Activated CD8-positive, alpha-beta memory T cell treated with anti-CD3 and anti-CD28 coated beads, Interleukin-2, amount 50 U/mL, for 1 hour (primary cell): ENCODE results near the gene TMEM138.

Experiments used
- DNase-seq: peaks from one replicate; pipeline ENCODE4 v3.0.0-alpha.2; 2020; ENCODE audit errors: extremely low read depth

The TMEM138 gene

GRCh38 chr11:61361741-61362541, at the start of gene TMEM138, which contains the start of gene CYB561A3:
TSS of gene TMEM138 (plus strand) at chr11:61362374. CDS start at chr11:61364391, 2,017 bp downstream.
TSS of gene CYB561A3 (minus strand) at chr11:61361882. CDS start at chr11:61356713, 5,169 bp downstream.
- peak; percentile 57 for DNase-seq

GRCh38 chr11:61315260-61315659, 46.9 kb upstream of the TMEM138 start:
- no peak for DNase-seq

- DNase-seq: no peak
Observed at GRCh38 chr11:61325649-61326414, 36.3 kb upstream of the TMEM138 start.

GRCh38 chr11:61327669-61328071, 34.5 kb upstream of the TMEM138 start:
- DNase-seq: no peak

- no peak for DNase-seq
Observed at GRCh38 chr11:61328351-61328750, 33.8 kb upstream of the TMEM138 start.

- DNase-seq: no peak
Observed at GRCh38 chr11:61329871-61330270, 32.3 kb upstream of the TMEM138 start.

- no peak for DNase-seq
Observed at GRCh38 chr11:61331651-61332050, 30.5 kb upstream of the TMEM138 start.

- DNase-seq: no peak
Observed at GRCh38 chr11:61332281-61332796, 29.8 kb upstream of the TMEM138 start.

GRCh38 chr11:61332797-61333549, 29.2 kb upstream of the TMEM138 start, which contains the start of the genes DDB1 and TKFC:
TSS of gene DDB1 (minus strand) at chr11:61333105. CDS start at chr11:61332968, 137 bp downstream.
TSS of gene TKFC (plus strand) at chr11:61333228. CDS start at chr11:61334729, 1,501 bp downstream.
- peak; percentile 89 for DNase-seq

GRCh38 chr11:61333550-61334433, 28.4 kb upstream of the TMEM138 start:
- no peak for DNase-seq

- no peak for DNase-seq
Observed at GRCh38 chr11:61334434-61335354, 27.5 kb upstream of the TMEM138 start.

- no peak for DNase-seq
Observed at GRCh38 chr11:61335355-61335710, 26.8 kb upstream of the TMEM138 start.

- peak; percentile 53 for DNase-seq
Observed at GRCh38 chr11:61336171-61336935, 25.8 kb upstream of the TMEM138 start.

- no peak for DNase-seq
Observed at GRCh38 chr11:61337706-61338470, 24.3 kb upstream of the TMEM138 start.

GRCh38 chr11:61338783-61339489, 23.2 kb upstream of the TMEM138 start:
- no peak for DNase-seq

- DNase-seq: no peak
Observed at GRCh38 chr11:61339490-61339878, 22.7 kb upstream of the TMEM138 start.

- DNase-seq: no peak
Observed at GRCh38 chr11:61340979-61341378, 21.2 kb upstream of the TMEM138 start.
